Measurements from ENCODE around the gene F13A1. TPM values are rescaled to one million over a fixed set of nuclear protein-coding genes. Genes with fewer than 3 reads are reported as not detected.
A peak's percentile ranks its signal among the peaks of the same experiment; 100 is the strongest.

Gene F13A1
- polyA plus RNA-seq, 1 of the 3 experiments (the other 2 are of a cell fraction), result not detected

GRCh38 chr6:6333501-6333900 is 13.0 kb upstream of the F13A1 start (continued):
- TF ChIP-seq RFX5 (IDR thresholded peaks at IDR 0.05; ENCODE audit: low read length) (no peak), GATA2 (CRISPR knock-in tag; IDR thresholded peaks at IDR 0.05) (no peak), GABPA (IDR thresholded peaks at IDR 0.05; ENCODE audit: low read depth) (no peak), TCF12 (IDR thresholded peaks at IDR 0.05) (no peak), MAX (IDR thresholded peaks at IDR 0.05; ENCODE audit: low read depth) (no peak), RXRA (IDR thresholded peaks at IDR 0.05; ENCODE audit: borderline replicate concordance, low read depth) (no peak), EP300 (IDR thresholded peaks at IDR 0.05; ENCODE audit: borderline replicate concordance in 1 of 2, low read depth in 1 of 2, low read length in 1 of 2) (no peak), FOSL2 (IDR thresholded peaks at IDR 0.05; ENCODE audit: borderline replicate concordance, low read depth) (no peak), FOXM1 (IDR thresholded peaks at IDR 0.05; ENCODE audit: low read depth) (no peak), MEF2A (IDR thresholded peaks at IDR 0.05; ENCODE audit: borderline replicate concordance, low read depth) (no peak), SMC3 (IDR thresholded peaks at IDR 0.05; ENCODE audit: low read depth, low read length) (no peak)

DNA sequence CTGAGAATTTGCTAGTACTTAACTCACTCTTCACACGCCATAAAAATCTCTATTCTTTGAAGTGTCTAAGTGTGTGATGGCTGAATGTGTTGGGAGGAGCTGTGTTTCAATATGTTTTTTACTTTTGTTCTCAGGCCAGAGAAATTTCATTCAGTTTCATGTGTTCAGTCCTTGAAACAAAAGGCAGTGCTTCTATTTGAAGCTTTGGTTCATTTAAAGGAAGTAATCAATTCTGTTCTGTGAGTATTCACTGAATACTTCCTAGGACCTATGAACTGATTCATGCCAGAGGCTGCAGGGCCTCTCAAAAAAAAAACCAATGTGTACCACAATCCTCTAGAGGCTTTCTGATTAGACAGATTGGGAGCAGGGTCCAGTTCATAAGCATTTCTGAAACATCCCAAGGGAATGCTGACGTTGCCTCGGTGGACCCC is 12.4 kb upstream of the F13A1 start:
- H3K36me3 ChIP-seq (replicated peaks in 1 of 2; ENCODE audit: control insufficient read depth in 1 of 2, insufficient read depth in 2 of 2, low read length in 1 of 2), result no peaks in the 10 kb centered on the region
- POLR2A ChIA-PET, result no interaction called here
- TF ChIP-seq POLR2AphosphoS5 (IDR thresholded peaks at IDR 0.05; ENCODE audit: low read depth, low read length) (no peak), RXRA (IDR thresholded peaks at IDR 0.05; ENCODE audit: borderline replicate concordance, low read depth) (no peak), NFIC (IDR thresholded peaks at IDR 0.05; ENCODE audit: borderline replicate concordance) (no peak), FOXM1 (IDR thresholded peaks at IDR 0.05; ENCODE audit: low read depth) (no peak), YY1 (IDR thresholded peaks at IDR 0.05; ENCODE audit: low read depth) (no peak), MXI1 (IDR thresholded peaks at IDR 0.05; ENCODE audit: low read depth, low read length) (no peak), RFX5 (IDR thresholded peaks at IDR 0.05; ENCODE audit: low read length) (no peak), EZH2phosphoT487 (IDR thresholded peaks at IDR 0.05; ENCODE audit: borderline replicate concordance, low read depth) (no peak), MEF2A (IDR thresholded peaks at IDR 0.05; ENCODE audit: borderline replicate concordance, low read depth) (no peak)
- TF ChIP-seq, protein P1, sequence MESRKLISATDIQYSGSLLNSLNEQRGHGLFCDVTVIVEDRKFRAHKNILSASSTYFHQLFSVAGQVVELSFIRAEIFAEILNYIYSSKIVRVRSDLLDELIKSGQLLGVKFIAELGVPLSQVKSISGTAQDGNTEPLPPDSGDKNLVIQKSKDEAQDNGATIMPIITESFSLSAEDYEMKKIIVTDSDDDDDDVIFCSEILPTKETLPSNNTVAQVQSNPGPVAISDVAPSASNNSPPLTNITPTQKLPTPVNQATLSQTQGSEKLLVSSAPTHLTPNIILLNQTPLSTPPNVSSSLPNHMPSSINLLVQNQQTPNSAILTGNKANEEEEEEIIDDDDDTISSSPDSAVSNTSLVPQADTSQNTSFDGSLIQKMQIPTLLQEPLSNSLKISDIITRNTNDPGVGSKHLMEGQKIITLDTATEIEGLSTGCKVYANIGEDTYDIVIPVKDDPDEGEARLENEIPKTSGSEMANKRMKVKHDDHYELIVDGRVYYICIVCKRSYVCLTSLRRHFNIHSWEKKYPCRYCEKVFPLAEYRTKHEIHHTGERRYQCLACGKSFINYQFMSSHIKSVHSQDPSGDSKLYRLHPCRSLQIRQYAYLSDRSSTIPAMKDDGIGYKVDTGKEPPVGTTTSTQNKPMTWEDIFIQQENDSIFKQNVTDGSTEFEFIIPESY (IDR thresholded peaks at IDR 0.05; ENCODE audit: borderline replicate concordance, low read depth), result no peak
- TF ChIP-seq, protein P2, sequence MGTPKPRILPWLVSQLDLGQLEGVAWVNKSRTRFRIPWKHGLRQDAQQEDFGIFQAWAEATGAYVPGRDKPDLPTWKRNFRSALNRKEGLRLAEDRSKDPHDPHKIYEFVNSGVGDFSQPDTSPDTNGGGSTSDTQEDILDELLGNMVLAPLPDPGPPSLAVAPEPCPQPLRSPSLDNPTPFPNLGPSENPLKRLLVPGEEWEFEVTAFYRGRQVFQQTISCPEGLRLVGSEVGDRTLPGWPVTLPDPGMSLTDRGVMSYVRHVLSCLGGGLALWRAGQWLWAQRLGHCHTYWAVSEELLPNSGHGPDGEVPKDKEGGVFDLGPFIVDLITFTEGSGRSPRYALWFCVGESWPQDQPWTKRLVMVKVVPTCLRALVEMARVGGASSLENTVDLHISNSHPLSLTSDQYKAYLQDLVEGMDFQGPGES (IDR thresholded peaks at IDR 0.05; ENCODE audit: low read depth, low read length), result no peak
- TF ChIP-seq, protein P3, sequence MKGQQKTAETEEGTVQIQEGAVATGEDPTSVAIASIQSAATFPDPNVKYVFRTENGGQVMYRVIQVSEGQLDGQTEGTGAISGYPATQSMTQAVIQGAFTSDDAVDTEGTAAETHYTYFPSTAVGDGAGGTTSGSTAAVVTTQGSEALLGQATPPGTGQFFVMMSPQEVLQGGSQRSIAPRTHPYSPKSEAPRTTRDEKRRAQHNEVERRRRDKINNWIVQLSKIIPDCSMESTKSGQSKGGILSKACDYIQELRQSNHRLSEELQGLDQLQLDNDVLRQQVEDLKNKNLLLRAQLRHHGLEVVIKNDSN (IDR thresholded peaks at IDR 0.05; ENCODE audit: borderline replicate concordance, low read depth), result no peak
- TF ChIP-seq, protein P4, sequence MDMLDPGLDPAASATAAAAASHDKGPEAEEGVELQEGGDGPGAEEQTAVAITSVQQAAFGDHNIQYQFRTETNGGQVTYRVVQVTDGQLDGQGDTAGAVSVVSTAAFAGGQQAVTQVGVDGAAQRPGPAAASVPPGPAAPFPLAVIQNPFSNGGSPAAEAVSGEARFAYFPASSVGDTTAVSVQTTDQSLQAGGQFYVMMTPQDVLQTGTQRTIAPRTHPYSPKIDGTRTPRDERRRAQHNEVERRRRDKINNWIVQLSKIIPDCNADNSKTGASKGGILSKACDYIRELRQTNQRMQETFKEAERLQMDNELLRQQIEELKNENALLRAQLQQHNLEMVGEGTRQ (IDR thresholded peaks at IDR 0.05; ENCODE audit: borderline replicate concordance, low read depth, low read length), result no peak
- no peak overlapping the region for H3K4me3 ChIP-seq (ENCODE audit: low read depth in 2 of 2, low read length in 1 of 2)
- H3K9me3 ChIP-seq, result no peaks in the 10 kb centered on the region
- no peak for DNase-seq
- no peak overlapping the region for H3K9ac ChIP-seq
- no peaks in the 10 kb centered on the region for H3K79me2 ChIP-seq (ENCODE audit: insufficient read depth)
- no peak overlapping the region for H3K27ac ChIP-seq (ENCODE audit: low read depth in 2 of 2, low read length in 1 of 2)
- no peak overlapping the region for H2AFZ ChIP-seq (ENCODE audit: low read depth)
- no peaks in the 10 kb centered on the region for H3K27me3 ChIP-seq (ENCODE audit: insufficient read depth)
- no peaks in the 10 kb centered on the region for H4K20me1 ChIP-seq (ENCODE audit: insufficient read depth)
- H3K4me2 ChIP-seq, result peak overlapping the region; percentile 8; the same call in 1 of the 2 replicates
- peaks cover 4% of the 10 kb centered on the region for H3F3A ChIP-seq (replicated peaks; ENCODE audit: insufficient read depth)
- 52% methylated on average over 3 of the region's 3 CpGs for WGBS (ENCODE audit: low lambda C conversion rate)
- CTCF ChIA-PET, result interaction anchor here (1.4 kb wide), 1 partner anchor 18 kb away, joined by 3 read pairs; no protein-coding TSS in a partner anchor
- H3K4me1 ChIP-seq (ENCODE audit: control insufficient read depth in 1 of 2, insufficient read depth in 2 of 2, low read depth in 1 of 2, low read length in 1 of 2), result no peaks in the 10 kb centered on the region; a peak in 1 of 4 replicates
- H3K9me2 ChIP-seq, result no peaks in the 10 kb centered on the region

Measured in SK-N-SH (cell line).